PC-3 (cell line): ENCODE measurements around the gene ANGPT4.

ENCODE experiments used
- CTCF ChIP-seq: fragments of 300-600 bp; sonication (generic); conservative IDR thresholded peaks from 2 replicates; pipeline ENCODE4 v1.5.1; 2017; ENCODE audit warnings: antibody characterized with exemption, low read depth, mild to moderate bottlenecking, low read length
- EZH2 ChIP-seq: fragments of 300-600 bp; sonication (generic); IDR thresholded peaks from one replicate; pipeline ENCODE4 v1.6.1; 2017; ENCODE audit warnings: antibody characterized with exemption, mild to moderate bottlenecking, low read length; ENCODE audit not compliant: unreplicated experiment

GRCh38 chr20:843912-844311 is 72.2 kb downstream of the ANGPT4 start:
- no peak for TF ChIP-seq CTCF
- TF ChIP-seq EZH2, result no peak
